ENCODE results near the gene HSPA12B. TPM values are rescaled to one million over a fixed set of nuclear protein-coding genes. Genes with fewer than 3 reads are reported as not detected.

HSPA12B gene
- total RNA-seq, 1 experiment from 2014 or later, result 0.21 TPM

DNA sequence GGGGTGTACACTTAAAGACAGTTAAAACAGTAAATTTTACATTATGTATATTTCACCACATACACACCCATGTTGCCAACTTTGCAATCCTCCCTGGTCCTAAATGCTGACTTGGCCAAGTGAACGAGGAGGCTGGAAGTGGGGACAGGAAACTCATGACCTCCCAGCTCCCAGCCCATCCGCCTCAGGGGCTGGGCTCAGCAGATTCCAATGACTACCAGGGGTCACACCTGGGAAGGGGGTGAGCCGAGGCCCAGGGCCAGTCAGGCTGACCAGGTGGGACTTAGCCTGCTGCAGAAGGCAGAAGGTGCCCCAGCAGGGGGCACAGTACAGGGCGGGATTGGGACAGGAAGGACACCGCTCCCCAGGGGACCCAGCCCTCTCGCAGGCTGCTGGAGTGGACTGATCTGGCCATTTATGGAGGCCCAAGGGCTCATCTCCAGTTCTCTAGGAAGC lies 22.4 kb upstream of the HSPA12B start:
- H3K4me1 ChIP-seq (ENCODE audit: control insufficient read depth, insufficient read depth, low read length), result peaks cover 4% of the 10 kb centered on the region; the same call in 1 of the 2 replicates
- BruUV-seq (replicated peaks), result no TSS peak
- DNase-seq (ENCODE audit: low read depth, low spot score), result no peak
- CTCF ChIA-PET, result interaction anchor here (0.6 to 2.0 kb wide), 4 partner anchors 33 to 388 kb away, joined by 3 to 12 read pairs (median 4); no protein-coding TSS in a partner anchor
- intact Hi-C loops (cut with micrococcal nuclease; ENCODE audit: unreplicated experiment), result no loop called here
- H3K9me3 ChIP-seq (ENCODE audit: control insufficient read depth, insufficient read depth, low read depth, low read length), result no peaks in the 10 kb centered on the region
- POLR2A ChIA-PET, result no interaction called here
- in situ Hi-C loops (cut with HindIII; ENCODE audit: low pct_unique_long_range_greater_than_20kb, low sequenced_read_pairs), result no loop called here
- H3K36me3 ChIP-seq (ENCODE audit: control insufficient read depth, insufficient read depth, low read length), result no peaks in the 10 kb centered on the region
- TF ChIP-seq, protein P1, sequence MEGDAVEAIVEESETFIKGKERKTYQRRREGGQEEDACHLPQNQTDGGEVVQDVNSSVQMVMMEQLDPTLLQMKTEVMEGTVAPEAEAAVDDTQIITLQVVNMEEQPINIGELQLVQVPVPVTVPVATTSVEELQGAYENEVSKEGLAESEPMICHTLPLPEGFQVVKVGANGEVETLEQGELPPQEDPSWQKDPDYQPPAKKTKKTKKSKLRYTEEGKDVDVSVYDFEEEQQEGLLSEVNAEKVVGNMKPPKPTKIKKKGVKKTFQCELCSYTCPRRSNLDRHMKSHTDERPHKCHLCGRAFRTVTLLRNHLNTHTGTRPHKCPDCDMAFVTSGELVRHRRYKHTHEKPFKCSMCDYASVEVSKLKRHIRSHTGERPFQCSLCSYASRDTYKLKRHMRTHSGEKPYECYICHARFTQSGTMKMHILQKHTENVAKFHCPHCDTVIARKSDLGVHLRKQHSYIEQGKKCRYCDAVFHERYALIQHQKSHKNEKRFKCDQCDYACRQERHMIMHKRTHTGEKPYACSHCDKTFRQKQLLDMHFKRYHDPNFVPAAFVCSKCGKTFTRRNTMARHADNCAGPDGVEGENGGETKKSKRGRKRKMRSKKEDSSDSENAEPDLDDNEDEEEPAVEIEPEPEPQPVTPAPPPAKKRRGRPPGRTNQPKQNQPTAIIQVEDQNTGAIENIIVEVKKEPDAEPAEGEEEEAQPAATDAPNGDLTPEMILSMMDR (IDR thresholded peaks at IDR 0.05), result no peak
- TF ChIP-seq TCF7L2 (IDR thresholded peaks at IDR 0.05; ENCODE audit: low read depth, low read length) (no peak), POLR2AphosphoS5 (IDR thresholded peaks at IDR 0.05; ENCODE audit: low read depth, low read length) (no peak), SIN3A (IDR thresholded peaks at IDR 0.05; ENCODE audit: borderline replicate concordance, insufficient read depth, low read depth, low read length) (no peak)
- TF ChIP-seq, protein P2, sequence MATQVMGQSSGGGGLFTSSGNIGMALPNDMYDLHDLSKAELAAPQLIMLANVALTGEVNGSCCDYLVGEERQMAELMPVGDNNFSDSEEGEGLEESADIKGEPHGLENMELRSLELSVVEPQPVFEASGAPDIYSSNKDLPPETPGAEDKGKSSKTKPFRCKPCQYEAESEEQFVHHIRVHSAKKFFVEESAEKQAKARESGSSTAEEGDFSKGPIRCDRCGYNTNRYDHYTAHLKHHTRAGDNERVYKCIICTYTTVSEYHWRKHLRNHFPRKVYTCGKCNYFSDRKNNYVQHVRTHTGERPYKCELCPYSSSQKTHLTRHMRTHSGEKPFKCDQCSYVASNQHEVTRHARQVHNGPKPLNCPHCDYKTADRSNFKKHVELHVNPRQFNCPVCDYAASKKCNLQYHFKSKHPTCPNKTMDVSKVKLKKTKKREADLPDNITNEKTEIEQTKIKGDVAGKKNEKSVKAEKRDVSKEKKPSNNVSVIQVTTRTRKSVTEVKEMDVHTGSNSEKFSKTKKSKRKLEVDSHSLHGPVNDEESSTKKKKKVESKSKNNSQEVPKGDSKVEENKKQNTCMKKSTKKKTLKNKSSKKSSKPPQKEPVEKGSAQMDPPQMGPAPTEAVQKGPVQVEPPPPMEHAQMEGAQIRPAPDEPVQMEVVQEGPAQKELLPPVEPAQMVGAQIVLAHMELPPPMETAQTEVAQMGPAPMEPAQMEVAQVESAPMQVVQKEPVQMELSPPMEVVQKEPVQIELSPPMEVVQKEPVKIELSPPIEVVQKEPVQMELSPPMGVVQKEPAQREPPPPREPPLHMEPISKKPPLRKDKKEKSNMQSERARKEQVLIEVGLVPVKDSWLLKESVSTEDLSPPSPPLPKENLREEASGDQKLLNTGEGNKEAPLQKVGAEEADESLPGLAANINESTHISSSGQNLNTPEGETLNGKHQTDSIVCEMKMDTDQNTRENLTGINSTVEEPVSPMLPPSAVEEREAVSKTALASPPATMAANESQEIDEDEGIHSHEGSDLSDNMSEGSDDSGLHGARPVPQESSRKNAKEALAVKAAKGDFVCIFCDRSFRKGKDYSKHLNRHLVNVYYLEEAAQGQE (IDR thresholded peaks at IDR 0.05; ENCODE audit: insufficient read depth in 1 of 2, low read depth in 2 of 2, low read length in 1 of 2), result no peak
- no peak for ATAC-seq
- no peak overlapping the region for H3K4me3 ChIP-seq (ENCODE audit: low read depth in 2 of 2, low read length in 2 of 2)
- no peak overlapping the region for H3K27ac ChIP-seq (ENCODE audit: low read length)
- no peaks in the 10 kb centered on the region for H3K27me3 ChIP-seq (ENCODE audit: control insufficient read depth, insufficient read depth, low read length)

DNA sequence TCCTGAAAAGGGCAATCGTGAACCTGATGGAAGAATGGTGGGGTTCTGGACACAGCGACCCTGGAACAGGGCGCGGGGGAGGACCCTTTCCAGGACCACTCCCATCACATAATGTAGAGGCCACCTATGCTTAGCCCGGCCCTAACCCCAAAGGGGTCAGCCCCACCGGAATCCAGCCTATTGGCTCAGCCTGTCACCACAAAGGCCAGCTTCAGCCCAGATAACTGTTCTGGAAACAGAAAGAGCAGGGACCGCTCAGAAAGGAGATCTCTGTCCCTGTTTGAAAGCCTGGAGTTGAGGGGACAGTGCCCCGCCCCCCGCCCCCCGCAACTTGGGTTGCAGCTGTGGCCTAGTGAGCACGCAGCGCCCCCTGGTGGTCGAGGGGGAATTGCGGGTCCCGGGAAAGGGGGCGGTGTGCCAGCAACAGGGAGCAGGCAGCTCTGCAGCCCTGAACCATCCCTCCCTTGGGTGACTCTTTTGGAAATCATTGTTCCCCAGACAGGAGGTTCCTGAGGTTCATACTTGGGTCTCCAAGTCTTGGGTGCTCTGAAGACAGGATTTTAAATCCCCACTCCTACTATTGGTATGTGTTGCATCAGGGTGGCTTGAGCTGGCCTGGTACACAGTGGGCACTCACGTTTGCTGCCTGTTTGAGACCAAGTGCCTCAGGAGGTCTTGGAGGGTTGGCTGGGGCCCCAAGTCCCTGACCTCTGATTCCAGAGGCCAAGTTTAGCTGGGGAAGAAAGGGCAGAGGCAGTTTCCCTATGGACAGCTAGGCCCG lies 21.6 kb upstream of the HSPA12B start:
- Histone ChIP-seq H3K27me3 (ENCODE audit: control insufficient read depth, insufficient read depth, low read length) (no peaks in the 10 kb centered on the region), H3K27ac (ENCODE audit: low read length) (no peak overlapping the region; the same call in 1 of the 2 replicates), H3K4me3 (ENCODE audit: low read depth in 2 of 2, low read length in 2 of 2) (no peak overlapping the region), H3K36me3 (ENCODE audit: control insufficient read depth, insufficient read depth, low read length) (no peaks in the 10 kb centered on the region), H3K4me1 (ENCODE audit: control insufficient read depth, insufficient read depth, low read length) (peaks cover 4% of the 10 kb centered on the region; the same call in 1 of the 2 replicates), H3K9me3 (ENCODE audit: control insufficient read depth, insufficient read depth, low read depth, low read length) (no peaks in the 10 kb centered on the region)
- no peak for TF ChIP-seq SIN3A (IDR thresholded peaks at IDR 0.05; ENCODE audit: borderline replicate concordance, insufficient read depth, low read depth, low read length)
- TF ChIP-seq, protein P1 (IDR thresholded peaks at IDR 0.05), result peak; percentile 97
- intact Hi-C loops (cut with micrococcal nuclease; ENCODE audit: unreplicated experiment), result loop anchor here (1.0 kb wide), 1 partner anchor 35 kb away; no protein-coding TSS in a partner anchor
- ChIA-PET CTCF (interaction anchor here (0.6 to 2.0 kb wide), 6 partner anchors 32 to 389 kb away, joined by 3 to 12 read pairs (median 3); no protein-coding TSS in a partner anchor), POLR2A (no interaction called here)
- DNase-seq (ENCODE audit: low read depth, low spot score) (no peak), ATAC-seq (peak; percentile 67)
- BruUV-seq (replicated peaks), result no TSS peak
- in situ Hi-C loops (cut with HindIII; ENCODE audit: low pct_unique_long_range_greater_than_20kb, low sequenced_read_pairs), result no loop called here
